Omental fat pad (tissue), 4 donors: ENCODE data around the gene KCNE5. TPM values are rescaled to one million over a fixed set of nuclear protein-coding genes. Genes with fewer than 3 reads are reported as not detected.

Source experiments
- small RNA-seq: library from RNA; depleted of rRNA; stranded (forward); fragments of <200 nt; gene quantifications from one replicate; pipeline ENCODE3, GENCODE V24; 2016
- total RNA-seq, 4 donors: library from RNA; depleted of rRNA; stranded (reverse); fragments of >200 nt; gene quantifications; one replicate each; pipeline ENCODE4 v1.1.0, GENCODE V29; 2016

The KCNE5 gene
- total RNA-seq, 4 donors from 2014 or later = 0.79 to 3.8 (median 2.1) TPM

Small RNA genes lying within 50 kb of the gene (small RNA-seq; reads per million reads assigned to genes)
- not detected for gene AL118496.2

Other genes starting within 250 kb of the KCNE5 start
- gene GUCY2F, start 143.1 kb downstream of the KCNE5 start, total RNA-seq = not detected
- gene NXT2, start 88.3 kb downstream of the KCNE5 start, total RNA-seq = 10 to 100 TPM in 1 of 4 donors, 1 to 10 TPM in 3; 5.4 to 11.2 (median 7.3) TPM
- 100 to 1,000 TPM in 3 of 4 donors, 10 to 100 TPM in 1; 94.7 to 244 (median 166) TPM for gene ACSL4, start 108.1 kb upstream of the KCNE5 start, total RNA-seq